NCI-H345 (cell line): ENCODE data around the gene ITGBL1.

ENCODE experiments used
- DNase-seq: peaks from one replicate; lab custom pipeline; 2025; lab: John Stamatoyannopoulos, UW

Gene ITGBL1

DNA sequence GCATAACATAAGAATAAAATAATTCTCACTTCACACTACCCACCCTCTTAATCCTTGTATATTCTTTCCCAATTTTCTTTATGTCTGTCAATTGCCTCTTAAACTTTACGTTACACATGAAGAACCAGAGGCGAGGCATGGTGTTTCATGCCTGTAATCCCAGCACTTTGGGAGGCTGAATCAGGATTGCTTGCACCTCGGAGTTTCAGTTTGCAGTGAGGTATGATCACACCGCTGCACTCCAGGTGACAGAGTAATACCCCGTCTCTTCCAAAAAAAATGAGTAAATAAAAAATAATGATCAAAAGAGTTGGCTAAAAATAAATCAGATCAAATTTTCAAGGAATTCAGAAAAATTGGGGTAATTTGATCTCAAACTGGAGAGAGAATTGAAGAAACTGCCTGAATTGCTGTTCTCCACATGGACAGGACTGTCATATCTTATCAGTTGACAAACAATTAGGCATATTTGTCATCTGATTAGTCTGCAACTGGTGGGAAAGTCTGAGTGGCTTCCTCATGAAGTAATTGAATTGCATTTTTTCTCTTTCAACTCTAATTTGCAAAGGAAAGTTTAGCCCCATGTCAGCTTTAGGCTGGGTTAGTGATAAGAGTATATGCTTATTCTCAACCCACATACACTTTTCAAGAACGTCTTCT is 302.9 kb downstream of the ITGBL1 start:
- DNase-seq = no peak

DNA sequence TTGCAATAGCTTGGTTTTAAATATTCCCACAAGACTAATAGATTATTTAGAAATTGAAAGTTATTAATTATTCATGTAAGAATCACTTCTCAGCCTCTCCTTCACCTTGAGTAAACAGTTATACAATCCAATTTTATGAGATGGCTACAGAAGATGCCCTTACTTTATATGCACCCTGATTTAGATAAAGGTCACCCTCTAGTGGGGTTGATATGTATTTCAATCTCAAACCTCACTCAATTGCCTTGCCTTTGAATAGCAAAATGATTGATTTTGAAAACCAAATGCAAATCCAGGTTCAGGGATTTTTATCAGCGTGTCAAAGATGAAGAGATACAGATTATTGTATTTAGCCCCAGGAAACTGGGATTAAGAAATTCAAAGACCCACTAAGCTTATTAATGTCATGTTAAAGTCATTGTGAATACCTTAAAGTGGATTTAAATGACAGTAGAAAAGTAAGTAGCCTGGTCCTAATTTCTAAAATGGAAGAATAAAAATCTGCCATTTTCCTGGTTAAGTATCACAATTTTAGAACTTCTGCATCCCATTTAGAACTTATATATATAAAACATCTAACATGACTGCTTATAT is 305.1 kb downstream of the ITGBL1 start:
- DNase-seq = peak; percentile 33

DNA sequence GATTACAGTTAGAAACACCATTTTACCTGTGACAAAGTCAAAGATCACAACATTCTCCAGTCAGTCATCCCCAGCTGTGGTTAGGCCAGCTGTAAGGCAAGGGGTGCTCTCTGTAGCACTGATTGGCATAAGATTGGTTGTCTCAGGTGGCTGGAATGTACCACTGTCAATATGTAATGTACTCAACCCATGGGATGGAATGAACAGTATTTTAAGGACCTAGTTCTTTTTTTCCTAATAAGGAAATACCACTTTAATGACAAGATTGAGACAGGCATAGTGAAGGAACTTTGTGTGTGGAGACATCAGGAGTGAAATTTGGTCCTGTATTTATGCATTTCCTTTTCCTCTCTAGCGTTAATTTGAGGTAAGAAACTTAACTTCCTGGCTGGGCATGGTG is 310.7 kb downstream of the ITGBL1 start:
- DNase-seq = no peak
